G401 (cell line): ENCODE results near the gene TRIP10. TPM values are rescaled to one million over a fixed set of nuclear protein-coding genes. Genes with fewer than 3 reads are reported as not detected.
A peak's percentile ranks its signal among the peaks of the same experiment; 100 is the strongest.

Experiments
- DNase-seq: peaks from one replicate; pipeline ENCODE4 v3.0.0-alpha.2; 2015; ENCODE audit warnings: low spot score
- in situ Hi-C: cut with HindIII; loops from 2 replicates; pipeline ENCODE4 v1.10.0; 2016; ENCODE audit warnings: low sequenced_read_pairs, mixed read lengths
- total RNA-seq: library from RNA; depleted of rRNA; stranded (reverse); fragments of >200 nt; shearing (Covaris generic); gene quantifications from 2 replicates; pipeline ENCODE4 v1.2.3, GENCODE V29; 2014

TRIP10 gene
- total RNA-seq, 1 experiment from 2014 or later = 108 TPM

- in situ Hi-C loops = no loop called here
- no peak for DNase-seq
Measured at GRCh38 chr19:6723108-6723618, 16.3 kb upstream of the TRIP10 start.

DNA sequence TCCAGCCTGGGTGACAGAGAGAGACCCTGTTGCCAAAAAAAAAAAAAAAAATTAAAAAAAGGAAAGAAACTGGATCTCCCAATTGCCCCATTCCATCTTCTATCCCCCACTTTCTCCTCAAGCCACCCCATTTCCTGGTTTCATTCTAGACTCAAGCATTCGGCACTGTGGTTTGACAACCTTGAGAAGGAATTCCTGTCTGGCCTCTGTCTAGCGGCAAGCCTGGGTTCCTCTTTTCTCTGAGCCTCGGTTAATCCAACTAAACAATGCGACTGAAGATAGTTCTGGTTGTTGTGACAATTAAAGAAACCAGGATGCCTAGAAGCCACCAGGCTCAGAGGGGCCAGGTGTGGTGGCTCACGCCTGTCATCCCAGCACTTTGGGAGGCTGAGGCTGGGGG is 15.7 kb upstream of the TRIP10 start:
- in situ Hi-C loops = no loop called here
- no peak for DNase-seq

GRCh38 chr19:6724631-6725492 is 14.6 kb upstream of the TRIP10 start:
- in situ Hi-C loops = no loop called here
- no peak for DNase-seq

GRCh38 chr19:6725513-6726231 is 13.8 kb upstream of the TRIP10 start:
- no peak for DNase-seq
- in situ Hi-C loops = no loop called here

- no peak for DNase-seq
- in situ Hi-C loops = no loop called here
Measured at GRCh38 chr19:6728346-6728745, 11.1 kb upstream of the TRIP10 start.

GRCh38 chr19:6729573-6730152 is 9.8 kb upstream of the TRIP10 start:
- DNase-seq = no peak
- in situ Hi-C loops = no loop called here

DNA sequence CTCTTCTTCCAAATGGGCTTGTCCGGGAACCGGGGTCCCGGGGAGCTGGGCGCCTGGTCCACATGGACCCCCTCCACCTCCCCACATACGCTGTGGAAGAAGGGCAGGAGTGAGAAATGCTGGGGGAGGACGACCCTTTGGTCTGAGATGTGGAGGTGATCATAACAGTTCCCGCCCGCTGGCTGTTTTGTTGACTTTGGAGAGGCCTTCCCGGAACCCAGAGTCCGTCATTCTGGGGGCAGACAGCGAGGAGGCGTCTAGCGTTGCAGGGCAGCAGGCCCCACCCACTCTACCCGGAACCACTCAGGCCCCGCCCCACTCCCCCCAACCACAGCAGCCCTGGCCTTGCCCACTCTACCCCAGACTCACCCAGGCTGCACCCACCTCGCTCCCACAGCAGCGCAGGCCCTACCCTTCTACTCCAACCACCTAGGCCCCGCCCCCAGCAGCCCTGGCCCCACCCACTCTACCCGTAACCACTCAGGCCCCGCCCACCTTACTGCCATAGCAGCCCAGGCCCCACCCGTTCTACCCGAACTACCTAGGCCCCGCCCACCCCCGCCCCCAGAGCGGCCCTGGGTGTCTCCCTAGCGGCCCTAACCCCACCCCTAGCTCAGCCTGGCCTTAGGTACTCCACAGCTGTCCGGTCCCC is 9.2 kb upstream of the TRIP10 start:
- in situ Hi-C loops = no loop called here
- no peak for DNase-seq

DNA sequence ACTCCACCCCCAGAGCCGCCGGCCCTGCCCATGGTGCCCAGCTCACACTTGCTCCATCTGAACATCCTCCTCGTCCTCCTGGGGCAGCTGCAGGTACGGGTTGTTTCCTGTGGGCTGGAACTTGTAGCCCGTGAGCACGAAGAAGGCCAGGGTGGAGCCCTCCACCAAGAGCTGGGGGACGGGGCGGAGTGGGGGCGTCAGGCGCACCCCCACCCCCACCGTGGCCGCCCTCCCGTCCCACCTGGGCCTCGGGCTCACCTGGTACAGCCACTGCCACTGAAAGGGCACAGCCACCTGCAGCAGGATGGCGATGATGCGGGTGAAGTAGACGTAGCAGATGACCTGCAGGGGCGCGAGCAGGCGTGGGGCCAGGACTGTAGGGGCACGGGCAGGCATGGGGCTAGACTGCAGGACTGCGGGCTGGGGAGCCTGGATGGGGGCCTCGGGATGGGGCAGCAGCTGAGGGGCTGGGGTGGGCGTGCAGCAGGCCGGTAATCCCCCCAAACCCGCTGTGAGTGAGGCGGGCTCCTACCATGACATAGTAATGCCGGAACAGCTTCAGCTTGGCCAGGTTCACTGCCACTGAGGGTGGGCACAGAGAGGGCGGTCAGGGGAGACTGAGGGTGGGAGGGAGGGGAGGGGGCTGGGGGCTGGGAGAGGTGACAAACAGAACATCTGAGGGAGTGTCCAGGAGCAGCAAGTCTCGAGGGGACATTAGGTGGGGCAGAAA is 8.4 kb upstream of the TRIP10 start:
- in situ Hi-C loops = no loop called here
- no peak for DNase-seq

DNA sequence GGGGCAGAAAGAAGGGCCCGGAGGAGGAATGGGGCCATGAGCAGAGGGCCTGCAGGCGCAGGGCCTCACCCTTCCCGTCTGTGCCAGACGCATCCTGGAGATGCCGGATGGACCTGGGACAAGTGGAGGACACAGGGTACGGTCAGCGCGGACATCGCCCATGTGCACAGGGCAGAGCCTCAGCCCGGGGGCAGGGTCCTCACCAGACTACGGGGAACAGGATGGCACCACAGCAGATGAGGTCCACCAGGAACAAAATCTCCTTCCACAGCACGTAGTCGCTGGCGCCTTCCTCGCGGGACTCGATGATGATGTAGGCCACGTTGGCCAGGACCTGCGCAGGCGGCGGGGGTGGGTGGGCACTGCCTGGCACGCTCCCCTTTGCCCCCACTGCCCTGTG is 7.7 kb upstream of the TRIP10 start:
- no peak for DNase-seq
- in situ Hi-C loops = no loop called here

DNA sequence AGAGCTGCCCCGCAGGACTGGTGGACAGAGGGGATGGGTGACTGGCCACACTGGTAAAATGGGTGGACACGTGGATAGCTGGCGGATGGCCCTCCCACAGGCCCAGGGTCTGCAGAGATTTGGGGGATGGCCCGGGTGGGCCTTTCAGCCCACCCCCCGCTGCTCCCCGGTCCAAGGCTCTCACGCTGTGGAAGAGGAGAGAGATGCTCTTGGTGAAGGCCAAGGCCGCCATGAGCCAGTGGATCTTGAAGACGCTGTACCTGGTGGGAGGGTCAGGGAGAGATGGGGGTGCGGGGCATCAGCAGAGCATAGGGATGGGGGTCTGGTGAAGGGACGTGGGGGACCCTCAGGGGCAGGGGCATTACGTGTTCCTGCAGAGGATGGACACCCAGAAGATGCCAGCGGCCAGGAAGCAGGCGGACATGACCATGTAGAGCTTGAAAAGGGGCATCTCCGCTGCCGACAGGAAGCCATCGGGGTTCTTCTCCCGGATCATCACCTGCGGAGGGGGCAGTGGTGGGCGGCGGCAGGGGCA is 6.6 kb upstream of the TRIP10 start:
- DNase-seq = no peak
- in situ Hi-C loops = no loop called here

- DNase-seq = no peak
- in situ Hi-C loops = no loop called here
Measured at GRCh38 chr19:6733338-6734095, 6.0 kb upstream of the TRIP10 start.

DNA sequence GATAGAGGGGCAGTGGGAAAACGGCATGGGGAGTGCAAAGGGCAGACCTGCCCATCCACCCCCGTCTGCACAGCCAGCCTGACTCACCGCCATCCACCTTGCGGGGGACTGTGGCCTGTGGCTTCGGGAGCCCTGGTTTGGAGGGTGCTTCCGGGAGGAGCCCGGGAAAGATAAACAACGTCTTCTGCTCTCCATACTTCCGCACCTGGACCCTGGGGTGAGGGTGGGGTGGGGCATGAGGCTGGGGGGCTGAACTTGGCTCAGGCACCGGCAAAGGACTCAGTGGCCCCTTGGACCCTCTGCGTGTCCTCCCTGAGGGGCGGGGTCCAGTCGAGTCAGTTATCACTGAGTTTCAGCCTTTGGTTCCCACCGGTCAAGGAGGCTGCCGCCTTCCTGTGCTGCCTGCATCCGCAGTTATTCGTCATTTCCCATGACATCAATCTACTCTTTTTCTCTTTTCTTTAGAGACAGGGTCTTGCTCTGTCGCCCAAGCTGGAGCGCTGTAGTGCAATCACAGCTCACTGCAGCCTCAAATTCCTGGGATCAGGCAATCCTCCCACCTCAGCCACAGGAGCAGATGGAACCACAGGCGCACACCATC is 5.3 kb upstream of the TRIP10 start:
- no peak for DNase-seq
- in situ Hi-C loops = no loop called here

DNA sequence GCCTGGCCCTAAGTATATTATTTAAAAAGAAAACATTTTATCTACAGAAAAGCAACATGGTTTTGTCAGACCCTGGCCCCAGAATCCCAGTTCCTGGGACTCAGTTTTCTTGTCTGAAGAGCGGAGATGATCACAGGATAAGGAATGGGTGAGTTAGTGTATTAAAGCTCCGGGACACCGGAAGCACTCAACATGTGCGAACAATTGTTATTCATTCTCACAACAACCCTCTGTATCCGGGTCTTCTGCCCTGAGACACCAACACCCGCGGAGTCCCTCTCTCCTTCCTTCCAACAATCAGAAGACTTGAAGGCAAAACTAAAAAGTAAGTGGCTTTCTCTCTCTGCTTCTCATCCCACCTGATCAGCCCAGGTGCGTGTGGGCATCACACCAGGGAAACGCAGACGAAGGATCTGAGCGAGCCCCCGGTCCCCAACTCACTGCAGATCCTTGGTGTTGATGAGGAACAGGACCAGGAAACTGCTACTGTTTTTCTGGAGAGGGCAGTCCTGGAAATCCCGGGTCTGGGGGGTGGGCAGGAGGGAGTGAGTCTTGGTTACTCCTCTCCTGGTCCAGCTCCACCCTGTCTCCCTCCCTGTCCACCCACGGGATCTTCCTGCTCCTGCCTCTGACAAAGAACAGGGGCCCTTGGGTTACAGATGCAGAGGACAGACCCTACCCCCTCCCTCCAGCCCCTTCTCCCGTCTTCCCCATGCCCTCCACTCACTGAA is 4.1 kb upstream of the TRIP10 start:
- no peak for DNase-seq
- in situ Hi-C loops = no loop called here

DNA sequence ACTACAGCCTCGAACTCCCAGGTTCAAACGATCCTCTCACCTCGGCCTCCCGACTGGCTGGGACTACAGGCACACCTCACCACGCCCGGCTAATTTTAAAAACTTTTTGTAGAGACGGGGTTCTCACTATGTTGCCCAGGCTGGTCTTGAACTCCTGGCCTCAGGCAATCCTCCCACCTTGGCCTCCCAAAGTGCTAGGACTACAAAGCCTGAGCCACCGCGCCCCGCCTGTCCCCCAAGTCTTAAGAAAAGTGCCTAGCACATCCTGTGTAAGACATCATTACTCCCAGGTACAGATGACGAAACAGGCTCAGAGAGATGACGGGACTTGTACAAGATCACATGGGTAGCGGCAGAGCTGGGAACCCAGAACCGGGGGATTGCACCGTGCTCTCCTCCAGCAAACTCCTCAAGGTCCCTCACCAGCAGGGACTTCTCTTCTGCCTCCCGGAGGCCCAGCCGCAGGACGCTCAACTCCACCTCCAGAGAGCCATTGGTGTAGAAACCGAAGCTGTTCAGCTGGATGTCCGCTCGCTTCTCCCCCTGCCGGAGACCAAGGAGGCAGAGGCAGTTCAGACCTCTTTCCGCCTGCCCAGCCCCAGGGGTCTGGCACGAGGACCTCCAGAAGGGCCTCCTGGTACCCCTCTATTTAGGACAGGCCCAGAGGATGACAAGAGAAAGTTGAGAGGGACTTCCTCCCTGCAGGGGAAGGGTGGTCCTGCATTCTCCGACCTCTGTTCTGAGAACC is 3.1 kb upstream of the TRIP10 start:
- DNase-seq = peak; percentile 78
- in situ Hi-C loops = no loop called here

DNA sequence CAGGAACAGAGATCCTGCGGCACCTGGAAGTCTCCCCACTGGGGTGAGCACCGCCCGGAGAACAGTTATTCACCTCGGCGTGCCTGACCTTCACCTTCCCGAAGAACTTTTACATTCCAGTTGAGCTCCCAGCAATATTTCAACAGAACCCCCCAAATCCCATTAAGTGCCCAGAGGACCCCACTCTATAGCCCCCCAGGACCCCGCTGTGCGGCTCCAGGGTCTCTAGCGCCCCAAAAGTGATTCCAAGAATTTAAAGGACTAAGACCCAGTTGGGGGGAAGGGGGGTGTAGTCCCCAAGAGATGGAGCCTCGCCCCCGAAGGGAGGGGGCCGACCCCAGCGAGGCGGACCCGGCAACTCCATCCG is 2.6 kb upstream of the TRIP10 start:
- in situ Hi-C loops = no loop called here
- no peak for DNase-seq

- peak; percentile 100 for DNase-seq
- in situ Hi-C loops = no loop called here
Measured at GRCh38 chr19:6737284-6737872, 2.1 kb upstream of the TRIP10 start, which contains the start of gene GPR108. Gene GPR108, minus strand, starts transcription at chr19:6737580. Its CDS starts 4 bp downstream, at chr19:6737576.
